Lung (tissue), 12 donors: ENCODE results near the gene ARPC2. TPM values are rescaled to one million over a fixed set of nuclear protein-coding genes. Genes with fewer than 3 reads are reported as not detected.
A peak's percentile ranks its signal among the peaks of the same experiment; 100 is the strongest.

Experiments
- ATAC-seq: fragments of 200-7000 bp; cut with Tn5 transposase; one replicate; pipeline ENCODE4 v1.9.1; 2020; ENCODE audit warnings: moderate number of reproducible peaks; ENCODE audit not compliant: insufficient read depth, low FRiP score
- DNase-seq, 3 donors: peaks; one replicate each; pipeline ENCODE4 v3.0.0-alpha.2; 2013 to 2017
- H3K27ac ChIP-seq, 2 donors: one replicate each; pipeline ENCODE4 v1.5.1; 2013; ENCODE audit warnings: mild to moderate bottlenecking in 2 of 2, moderate library complexity in 2 of 2, control low read depth in 1 of 2, inconsistent platforms in 1 of 2, low read depth in 1 of 2, low read length in 1 of 2
- H3K27me3 ChIP-seq, 3 donors: one replicate each; pipeline ENCODE4 v1.5.1; 2013; ENCODE audit warnings: low read length in 2 of 3; ENCODE audit not compliant: control insufficient read depth in 3 of 3, insufficient read depth in 3 of 3
- H3K36me3 ChIP-seq, 4 donors: one replicate each; pipeline ENCODE4 v1.5.1; 2013; ENCODE audit warnings: low read length in 4 of 4, mild to moderate bottlenecking in 1 of 4, moderate library complexity in 1 of 4; ENCODE audit not compliant: control insufficient read depth in 4 of 4, insufficient read depth in 4 of 4
- H3K4me1 ChIP-seq, 5 donors: one replicate each; pipeline ENCODE4 v1.5.1; 2013; ENCODE audit warnings: low read length in 5 of 5, mild to moderate bottlenecking in 2 of 5, moderate library complexity in 1 of 5; ENCODE audit not compliant: control insufficient read depth in 5 of 5, insufficient read depth in 5 of 5
- H3K4me3 ChIP-seq: one replicate; pipeline ENCODE4 v1.5.1; 2013; ENCODE audit warnings: mild to moderate bottlenecking, control low read depth, moderate library complexity
- H3K9ac ChIP-seq, 2 donors: one replicate each; pipeline ENCODE4 v1.5.1; 2013; ENCODE audit warnings: low read length in 2 of 2, control low read depth in 1 of 2; ENCODE audit not compliant: insufficient read depth in 1 of 2
- H3K9me3 ChIP-seq, 4 donors: one replicate each; pipeline ENCODE4 v1.5.1; 2013; ENCODE audit warnings: low read length in 3 of 4, mild to moderate bottlenecking in 1 of 4, moderate library complexity in 1 of 4; ENCODE audit not compliant: control insufficient read depth in 4 of 4, insufficient read depth in 3 of 4
- CTCF ChIP-seq: IDR thresholded peaks from 2 replicates; pipeline ENCODE4 v1.5.1; 2012; ENCODE audit warnings: mild to moderate bottlenecking; ENCODE audit errors: control extremely low read depth, extremely low read depth
- WGBS, 2 donors: extraction: QIAGEN DNeasy Blood & Tissue Kit; methylation state at CpG; one replicate each; pipeline ENCODE4 v1.1.7; 2013; 5-methylcytosine and 5-hydroxymethylcytosine counted together
- polyA plus RNA-seq, 2 donors: library from polyadenylated mRNA; stranded (reverse); fragments of 200-250 nt; gene quantifications; one replicate each; pipeline ENCODE4 v1.2.1, GENCODE V29; 2013
- total RNA-seq, 2 donors: library from RNA; depleted of rRNA in 1 of 2; stranded (reverse); fragments of >200 nt in 1 of 2; gene quantifications; one replicate each; pipeline ENCODE4 v1.2.1, GENCODE V29; 2014 to 2021
- donor health status: control.
- donor health status: control.
- donor health status: Bipolar disorder and iron deficiency.
- donor health status: healthy.
- donor health status: DM: yes; HTN: yes; CAD: no.

Gene ARPC2
- total and polyA plus RNA-seq, 4 donors = 190 to 490 (median 308) TPM

GRCh38 chr2:218228366-218229090, 11.5 kb downstream of the ARPC2 start:
- Histone ChIP-seq H3K36me3 (peaks cover 28 to 45% (median 36%) of the 10 kb centered on the region in 4 donors), H3K27ac (peak overlapping the region in 1 of 2 donors; percentile 49), H3K4me1 (peaks cover 0 to 23% (median 3%) of the 10 kb centered on the region in 5 donors), H3K4me3 (no peak overlapping the region), H3K27me3 (no peaks in the 10 kb centered on the region), H3K9me3 (no peaks in the 10 kb centered on the region), H3K9ac (no peak overlapping the region)
- WGBS, 2 donors = 80 to 85% methylated on average over 6 of the region's 6 CpGs
- DNase-seq = no peak
- ATAC-seq = no peak
- no peak for TF ChIP-seq CTCF

- Histone ChIP-seq H3K4me1 (peaks cover 0 to 19% (median 3%) of the 10 kb centered on the region in 5 donors), H3K27ac (no peak overlapping the region), H3K9ac (no peak overlapping the region), H3K4me3 (no peak overlapping the region), H3K9me3 (no peaks in the 10 kb centered on the region), H3K36me3 (peaks cover 28 to 43% (median 37%) of the 10 kb centered on the region in 4 donors), H3K27me3 (no peaks in the 10 kb centered on the region)
- DNase-seq = peak in 1 of 3 donors; percentile 13
- no peak for TF ChIP-seq CTCF
- peak; percentile 65 for ATAC-seq
- 12 to 19% methylated on average over 3 of the region's 3 CpGs for WGBS, 2 donors
These were observed 12.2 kb downstream of the ARPC2 start for GRCh38 chr2:218229239-218229638.

GRCh38 chr2:218229851-218230250, 12.9 kb downstream of the ARPC2 start:
- no peak for TF ChIP-seq CTCF
- Histone ChIP-seq H3K4me3 (no peak overlapping the region), H3K9me3 (no peaks in the 10 kb centered on the region), H3K4me1 (peaks cover 0 to 17% (median 4%) of the 10 kb centered on the region in 5 donors), H3K36me3 (peaks cover 28 to 43% (median 36%) of the 10 kb centered on the region in 4 donors), H3K27me3 (no peaks in the 10 kb centered on the region), H3K9ac (no peak overlapping the region), H3K27ac (peak overlapping the region in 1 of 2 donors; percentile 39)
- ATAC-seq = no peak
- 82% methylated on average over 4 of the region's 4 CpGs for WGBS, 2 donors
- no peak for DNase-seq
